Lower lobe of right lung (tissue), 2 donors: ENCODE results near the gene LPGAT1. TPM values are rescaled to one million over a fixed set of nuclear protein-coding genes. Genes with fewer than 3 reads are reported as not detected.

Source experiments
- ATAC-seq, 2 donors: fragments of 200-7000 bp; cut with Tn5 transposase; one replicate each; pipeline ENCODE4 v1.9.1; 2020 to 2022; ENCODE audit warnings: mild to moderate bottlenecking in 2 of 2, moderate library complexity in 2 of 2
- DNase-seq: peaks from one replicate; pipeline ENCODE4 v3.0.0-alpha.2; 2020
- H3K27ac ChIP-seq: fragments of 200-600 bp; one replicate; pipeline ENCODE4 v1.8.0; 2022
- H3K27me3 ChIP-seq: fragments of 200-600 bp; one replicate; pipeline ENCODE4 v1.8.0; 2022; ENCODE audit warnings: low read depth
- H3K36me3 ChIP-seq: fragments of 200-600 bp; one replicate; pipeline ENCODE4 v1.8.0; 2022; ENCODE audit warnings: mild to moderate bottlenecking
- H3K4me1 ChIP-seq: fragments of 200-600 bp; one replicate; pipeline ENCODE4 v1.8.0; 2022
- H3K4me3 ChIP-seq: fragments of 200-600 bp; one replicate; pipeline ENCODE4 v1.8.0; 2022; ENCODE audit warnings: mild to moderate bottlenecking
- H3K9me3 ChIP-seq: fragments of 200-600 bp; one replicate; pipeline ENCODE4 v1.8.0; 2022
- CTCF ChIP-seq: fragments of 200-600 bp; IDR thresholded peaks from one replicate; pipeline ENCODE4 v1.8.0; 2022; ENCODE audit warnings: antibody characterized with exemption, mild to moderate bottlenecking
- intact Hi-C: fragments of 100-400 bp; cut with DNase I; formaldehyde crosslinking; loops from one replicate; pipeline ENCODE4 v1.11.0; 2022
- total RNA-seq: library from RNA; stranded (reverse); fragmentation: NEBNext Ultra II Directional; extraction: Animal tissue kit (Norgen Biotek cat#: 25700); gene quantifications from one replicate; pipeline ENCODE4 v1.2.1, GENCODE V29; 2021
- donor health status: DM: no; HTN: yes; CAD: no; lungs with severe emphysema.

The LPGAT1 gene
- total RNA-seq, 1 donor from 2014 or later, result 34.9 TPM

- intact Hi-C loops, result no loop called here
- no peaks in the 10 kb centered on the region for H3K36me3 ChIP-seq
- DNase-seq (no peak), ATAC-seq (no peak)
- H3K9me3 ChIP-seq, result no peaks in the 10 kb centered on the region
- H3K4me3 ChIP-seq, result no peak overlapping the region
- peaks cover 3% of the 10 kb centered on the region for H3K4me1 ChIP-seq
- no peaks in the 10 kb centered on the region for H3K27me3 ChIP-seq
- no peak for TF ChIP-seq CTCF
- H3K27ac ChIP-seq, result no peak overlapping the region
Measured at GRCh38 chr1:211812584-211812983, 18.0 kb downstream of the LPGAT1 start.

- no peaks in the 10 kb centered on the region for H3K9me3 ChIP-seq
- H3K27ac ChIP-seq, result no peak overlapping the region
- intact Hi-C loops, result no loop called here
- no peak for TF ChIP-seq CTCF
- H3K36me3 ChIP-seq, result no peaks in the 10 kb centered on the region
- H3K4me3 ChIP-seq, result no peak overlapping the region
- DNase-seq (no peak), ATAC-seq (no peak)
- H3K27me3 ChIP-seq, result no peaks in the 10 kb centered on the region
- peaks cover 3% of the 10 kb centered on the region for H3K4me1 ChIP-seq
Measured at GRCh38 chr1:211811848-211812247, 18.7 kb downstream of the LPGAT1 start.

DNA sequence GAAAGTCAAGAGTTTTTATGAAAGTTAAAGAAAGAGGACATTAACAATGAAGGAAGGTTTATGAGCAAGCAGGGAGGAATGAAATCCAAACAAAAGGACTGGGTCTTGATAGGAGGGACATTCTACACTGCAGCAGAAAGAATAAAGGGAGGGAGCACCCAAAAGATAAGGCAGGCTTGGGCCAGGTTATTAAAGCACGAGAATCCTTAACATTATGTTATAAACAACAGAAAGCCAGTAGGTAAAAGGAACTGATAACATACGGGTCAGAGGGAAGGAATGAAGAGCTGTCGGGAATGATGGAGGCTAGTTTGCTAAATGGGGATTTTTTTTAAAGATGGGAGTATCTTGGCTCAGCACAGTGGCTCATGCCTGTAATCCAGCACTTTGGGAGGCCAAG is 19.4 kb downstream of the LPGAT1 start:
- no peak overlapping the region for H3K4me3 ChIP-seq
- no peaks in the 10 kb centered on the region for H3K36me3 ChIP-seq
- no peaks in the 10 kb centered on the region for H3K9me3 ChIP-seq
- peaks cover 3% of the 10 kb centered on the region for H3K4me1 ChIP-seq
- ATAC-seq, result no peak
- DNase-seq, result no peak
- no peak for TF ChIP-seq CTCF
- H3K27me3 ChIP-seq, result no peaks in the 10 kb centered on the region
- intact Hi-C loops, result no loop called here
- H3K27ac ChIP-seq, result no peak overlapping the region

DNA sequence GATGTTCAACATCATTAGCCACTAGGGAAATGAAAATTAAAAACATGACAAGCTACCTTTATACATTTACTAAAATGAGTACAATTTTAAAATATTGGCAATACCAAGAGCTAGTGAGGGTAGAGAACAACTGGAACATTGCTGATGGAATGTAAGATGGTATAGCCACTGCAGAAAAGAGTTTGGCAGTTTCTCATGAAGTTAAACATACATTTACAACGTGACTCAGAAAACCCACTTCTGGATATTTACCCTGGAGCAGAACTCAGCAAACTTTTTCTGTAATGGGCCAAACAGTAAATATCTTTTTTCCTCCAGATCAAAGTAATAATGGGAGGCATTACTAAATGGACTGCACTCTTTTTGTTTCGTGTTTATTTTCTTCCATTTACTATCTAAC is 22.1 kb downstream of the LPGAT1 start:
- ATAC-seq, result no peak
- Histone ChIP-seq H3K4me1 (no peaks in the 10 kb centered on the region), H3K9me3 (no peaks in the 10 kb centered on the region), H3K4me3 (no peak overlapping the region), H3K27me3 (no peaks in the 10 kb centered on the region), H3K36me3 (no peaks in the 10 kb centered on the region), H3K27ac (no peak overlapping the region)
- no peak for TF ChIP-seq CTCF
- DNase-seq, result no peak
- intact Hi-C loops, result no loop called here

DNA sequence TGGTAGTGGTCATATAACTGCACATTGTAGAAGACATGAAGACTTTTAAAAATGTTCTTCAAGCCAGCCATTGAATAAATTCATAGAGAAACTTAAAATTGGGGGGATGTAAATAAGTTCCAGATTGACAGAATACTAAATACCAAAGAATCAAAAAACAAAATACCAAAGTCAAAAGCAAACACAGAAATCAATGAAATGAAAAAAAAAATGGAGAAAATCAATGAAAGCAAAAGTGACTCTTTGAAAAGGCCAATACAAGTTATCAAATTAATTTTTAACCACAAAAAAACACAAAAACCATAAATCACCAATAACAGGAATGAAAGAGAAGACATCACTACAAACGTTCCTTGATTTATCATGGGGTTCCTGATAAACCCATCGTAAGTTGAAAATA is 25.6 kb downstream of the LPGAT1 start:
- no peak for TF ChIP-seq CTCF
- Histone ChIP-seq H3K4me1 (no peaks in the 10 kb centered on the region), H3K27ac (no peak overlapping the region), H3K9me3 (no peaks in the 10 kb centered on the region), H3K4me3 (no peak overlapping the region), H3K27me3 (no peaks in the 10 kb centered on the region), H3K36me3 (no peaks in the 10 kb centered on the region)
- intact Hi-C loops, result no loop called here
- no peak for DNase-seq
- ATAC-seq, result no peak
